AG04450 (cell line): ENCODE data around the gene STK4. TPM values are rescaled to one million over a fixed set of nuclear protein-coding genes. Genes with fewer than 3 reads are reported as not detected.
A peak's percentile ranks its signal among the peaks of the same experiment; 100 is the strongest.

ENCODE experiments used
- CTCF ChIA-PET: fragments of 300-600, 350-600 bp; formaldehyde crosslinking; extraction: SDS; loops from one replicate; lab custom pipeline; 2022; ENCODE audit warnings: antibody characterized with exemption, inconsistent platforms; lab: Charles Lee
- POLR2A ChIA-PET: fragments of 350-600 bp; formaldehyde crosslinking; extraction: SDS; loops from one replicate; lab custom pipeline; 2021; ENCODE audit warnings: antibody characterized with exemption, inconsistent platforms; lab: Yijun Ruan, JAX
- DNase-seq: peaks from one replicate; pipeline ENCODE4 v3.0.0-alpha.2; 2011; ENCODE audit warnings: low read depth, low spot score
- H3K27ac ChIP-seq: one replicate; pipeline ENCODE4 v1.5.1; 2012; ENCODE audit warnings: low read depth, low read length, control low read depth
- H3K27me3 ChIP-seq: one replicate; pipeline ENCODE4 v1.6.0; 2012; ENCODE audit warnings: low read length; ENCODE audit not compliant: control insufficient read depth, insufficient read depth
- H3K4me3 ChIP-seq: 2 replicates; pipeline ENCODE4 v1.5.1; 2011; ENCODE audit warnings: mild to moderate bottlenecking, low read depth, low read length, control low read depth
- H3K9me3 ChIP-seq: 2 replicates; pipeline ENCODE4 v1.5.1; 2012; ENCODE audit warnings: low read length; ENCODE audit not compliant: control insufficient read depth, insufficient read depth
- CTCF ChIP-seq: IDR thresholded peaks from 2 replicates; pipeline ENCODE4 v1.5.1; 2011; ENCODE audit warnings: low read depth, low read length, control low read depth, inconsistent platforms
- polyA plus RNA-seq: library from polyadenylated mRNA; depleted of rRNA; stranded (reverse); fragments of >200 nt; gene quantifications from 2 replicates; pipeline ENCODE4 v1.2.3, GENCODE V29; 2011

Gene STK4
- polyA plus RNA-seq, 1 experiment = 25.1 TPM

GRCh38 chr20:45051204-45052060 lies 85.1 kb downstream of the STK4 start:
- CTCF ChIA-PET = interaction anchor here (1.8 to 7.4 kb wide), 7 partner anchors 9 to 243 kb away, joined by 5 to 69 read pairs (median 10); no protein-coding TSS in a partner anchor

GRCh38 chr20:45052698-45053429 lies 86.6 kb downstream of the STK4 start:
- H3K4me3 ChIP-seq = no peak overlapping the region
- H3K27ac ChIP-seq = peak overlapping the region; percentile 11
- POLR2A ChIA-PET = no interaction called here
- no peaks in the 10 kb centered on the region for H3K9me3 ChIP-seq
- DNase-seq = no peak
- CTCF ChIA-PET = interaction anchor here (1.8 to 7.4 kb wide), 4 partner anchors 10 to 238 kb away, joined by 6 to 69 read pairs (median 22); no protein-coding TSS in a partner anchor
- TF ChIP-seq CTCF = no peak
- H3K27me3 ChIP-seq = no peaks in the 10 kb centered on the region

More at GRCh38 chr20:45051204-45052060, 85.1 kb downstream of the STK4 start:
- no peak overlapping the region for H3K4me3 ChIP-seq
- no peaks in the 10 kb centered on the region for H3K27me3 ChIP-seq
- POLR2A ChIA-PET = no interaction called here
- H3K9me3 ChIP-seq = no peaks in the 10 kb centered on the region
- no peak overlapping the region for H3K27ac ChIP-seq
- DNase-seq = no peak
- no peak for TF ChIP-seq CTCF

- DNase-seq = no peak
- ChIA-PET POLR2A (no interaction called here), CTCF (interaction anchor here (1.8 to 7.4 kb wide), 4 partner anchors 11 to 237 kb away, joined by 6 to 69 read pairs (median 22); no protein-coding TSS in a partner anchor)
- no peak for TF ChIP-seq CTCF
- Histone ChIP-seq H3K4me3 (no peak overlapping the region), H3K27me3 (no peaks in the 10 kb centered on the region), H3K27ac (peak overlapping the region; percentile 11), H3K9me3 (no peaks in the 10 kb centered on the region)
Observed at GRCh38 chr20:45053430-45054351, 87.4 kb downstream of the STK4 start.

GRCh38 chr20:45055056-45055455 lies 88.7 kb downstream of the STK4 start:
- no peak for TF ChIP-seq CTCF
- ChIA-PET CTCF (interaction anchor here (0.6 to 7.4 kb wide), 5 partner anchors 12 to 405 kb away, joined by 4 to 69 read pairs (median 6); no protein-coding TSS in a partner anchor), POLR2A (no interaction called here)
- Histone ChIP-seq H3K4me3 (no peak overlapping the region), H3K27ac (no peak overlapping the region), H3K9me3 (no peaks in the 10 kb centered on the region), H3K27me3 (no peaks in the 10 kb centered on the region)
- DNase-seq = no peak
